RKO (cell line): ENCODE data around the gene GFOD1.

Experiments used
- DNase-seq: peaks from one replicate; pipeline ENCODE4 v3.0.0-alpha.2; 2016; ENCODE audit warnings: low spot score

The GFOD1 gene

GRCh38 chr6:13375360-13375878, 112.0 kb downstream of the GFOD1 start:
- DNase-seq = no peak

DNA sequence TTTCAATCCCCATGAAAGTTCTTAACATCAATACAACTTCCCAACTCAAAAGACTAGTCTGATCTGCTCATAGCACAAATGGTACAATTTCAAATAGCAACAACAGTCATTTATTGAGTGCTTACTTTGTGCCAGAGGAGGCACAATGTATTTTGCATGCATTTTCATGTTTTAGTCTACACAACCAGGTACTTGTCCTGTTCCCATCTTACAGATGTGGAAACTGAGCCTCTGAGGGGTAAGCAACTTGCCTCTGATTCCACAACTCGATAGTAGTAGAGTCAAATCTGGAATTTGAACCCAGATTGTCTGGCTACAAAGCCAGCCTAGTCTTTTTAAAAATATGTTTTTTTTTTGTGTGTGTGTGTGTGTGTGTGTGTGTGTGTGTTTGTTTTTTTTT, 113.5 kb downstream of the GFOD1 start:
- DNase-seq = no peak

GRCh38 chr6:13373488-13373886, 113.9 kb downstream of the GFOD1 start:
- DNase-seq = no peak

DNA sequence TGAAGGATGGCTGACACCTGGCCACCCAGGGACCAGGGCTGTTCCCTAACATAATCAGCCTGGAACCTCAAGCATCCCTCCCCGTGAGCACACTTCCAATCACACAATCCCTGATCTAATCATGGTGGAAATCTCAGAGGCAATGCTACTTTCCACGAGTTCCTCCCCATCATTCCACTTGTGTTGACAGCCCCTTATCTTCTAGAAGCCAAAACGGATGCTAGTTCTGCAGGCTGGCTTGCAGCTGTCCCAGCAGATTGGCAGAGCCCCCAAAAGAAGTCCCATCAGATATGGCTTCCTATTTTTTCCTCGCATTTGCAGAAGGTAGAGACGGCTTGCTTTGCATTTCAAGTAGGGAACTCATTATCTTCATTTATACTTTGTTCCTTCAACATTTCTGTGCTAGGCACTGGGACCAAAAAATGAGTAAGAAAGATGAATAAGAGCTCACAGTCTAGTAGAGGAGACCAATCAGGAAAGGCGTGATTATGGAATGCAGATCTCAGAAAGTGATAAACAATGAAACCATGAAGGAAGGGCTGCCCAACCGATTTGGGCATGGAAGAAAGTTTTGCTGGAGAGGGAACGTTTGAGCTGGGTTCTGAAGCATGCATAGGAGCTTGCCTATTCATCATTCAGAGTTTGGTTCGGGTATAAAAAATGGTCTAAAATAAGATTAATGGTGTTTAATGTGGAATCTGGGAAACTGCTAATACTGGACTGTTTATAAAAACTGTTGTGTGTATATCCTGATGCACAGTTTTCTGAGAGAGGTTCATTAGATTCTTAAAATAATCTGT, 114.5 kb downstream of the GFOD1 start:
- no peak for DNase-seq

- DNase-seq = no peak
Observed at GRCh38 chr6:13372076-13372475, 115.3 kb downstream of the GFOD1 start.

DNA sequence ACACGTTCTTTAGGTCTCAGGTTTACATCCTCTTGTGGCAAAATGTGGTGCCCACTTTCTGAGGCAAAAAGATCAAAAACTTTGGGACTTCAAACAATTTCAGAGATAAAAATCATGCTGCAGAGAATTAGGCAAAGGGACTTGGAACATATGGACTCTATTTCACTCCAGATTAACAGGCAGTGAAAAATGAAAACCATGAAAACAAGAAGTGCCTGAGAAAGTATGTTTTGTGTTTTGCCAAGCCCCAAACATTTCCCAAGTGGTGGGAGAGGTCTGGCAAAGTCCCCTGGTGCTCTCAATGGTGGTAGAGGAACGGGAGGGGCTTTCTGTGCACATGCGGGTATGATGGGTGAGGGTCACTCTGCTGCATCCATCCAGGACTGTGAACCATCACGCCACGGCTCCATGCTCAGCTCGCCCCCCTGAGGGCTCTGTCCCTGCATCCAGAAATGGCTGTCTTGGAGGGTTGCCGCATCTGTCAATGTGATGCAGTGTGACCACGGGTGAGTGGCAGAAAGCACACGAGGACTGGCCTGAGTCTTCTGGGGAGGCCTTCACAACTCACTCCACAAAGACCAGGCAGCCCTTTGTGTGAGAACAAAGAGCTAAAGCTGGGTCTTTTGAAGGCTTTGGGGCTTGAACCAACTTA, 115.9 kb downstream of the GFOD1 start:
- no peak for DNase-seq

GRCh38 chr6:13370623-13371022, 116.8 kb downstream of the GFOD1 start:
- no peak for DNase-seq

DNA sequence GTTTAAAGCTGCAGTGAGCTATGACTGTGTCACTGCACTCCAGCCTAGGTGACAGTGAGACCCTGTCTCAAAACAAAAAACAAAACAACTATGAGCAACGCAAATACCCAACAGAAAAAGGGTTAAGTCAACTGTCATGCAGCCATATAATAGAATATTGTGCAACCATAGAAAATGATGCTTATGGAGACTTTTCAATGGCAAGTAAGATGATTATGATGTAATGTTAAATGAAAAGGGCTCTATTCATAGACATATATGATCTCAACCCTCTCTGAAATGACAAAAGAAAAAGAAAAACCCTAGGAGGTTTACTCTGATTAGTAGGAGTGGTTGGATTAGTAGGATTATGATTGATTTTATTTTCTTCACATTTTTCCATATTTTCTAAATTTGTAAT, 117.8 kb downstream of the GFOD1 start:
- no peak for DNase-seq

GRCh38 chr6:13368731-13369115, 118.7 kb downstream of the GFOD1 start:
- DNase-seq = no peak

GRCh38 chr6:13368079-13368730, 119.2 kb downstream of the GFOD1 start:
- no peak for DNase-seq

GRCh38 chr6:13367396-13367795, 120.0 kb downstream of the GFOD1 start:
- no peak for DNase-seq

- no peak for DNase-seq
Observed at GRCh38 chr6:13365320-13365719, 122.1 kb downstream of the GFOD1 start.

DNA sequence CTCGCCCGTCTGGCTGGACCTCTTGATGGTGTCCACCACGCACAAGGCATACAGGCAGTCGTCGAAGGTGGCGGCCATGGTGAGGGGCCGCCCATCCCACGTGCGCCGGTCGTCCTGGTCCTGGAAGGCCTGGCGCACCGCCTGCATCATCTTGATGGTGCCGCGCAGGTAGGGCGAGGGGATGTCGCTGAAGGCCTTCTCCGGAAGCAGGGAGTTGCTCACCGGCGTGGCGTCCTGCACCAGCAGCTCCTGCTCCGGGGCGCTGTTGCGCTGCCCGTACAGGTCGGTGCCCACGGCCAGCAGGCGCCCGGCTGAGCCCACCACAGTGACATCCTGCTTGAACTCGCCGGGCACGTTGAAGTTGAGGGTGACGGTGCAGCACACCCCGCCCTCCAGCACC, 122.6 kb downstream of the GFOD1 start:
- DNase-seq = no peak

DNA sequence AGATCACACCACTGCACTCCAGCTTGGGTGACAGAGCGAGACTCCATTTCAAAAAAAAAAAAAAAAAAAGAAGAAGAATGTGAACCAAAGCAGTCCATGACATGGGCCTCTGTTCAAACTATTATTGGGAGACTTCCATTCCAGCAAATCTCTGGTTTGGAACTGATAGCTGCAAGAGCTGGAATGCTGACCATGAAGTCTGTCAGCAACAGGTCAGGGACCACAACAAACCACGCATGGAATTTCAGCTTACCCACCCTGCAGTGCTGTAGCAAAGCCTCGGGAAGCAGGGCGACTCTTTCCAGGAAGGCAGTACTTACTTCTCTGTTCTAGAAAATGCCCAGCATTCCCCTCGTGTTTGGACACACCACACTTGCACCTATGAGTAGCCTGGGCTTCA, 125.0 kb downstream of the GFOD1 start:
- no peak for DNase-seq

DNA sequence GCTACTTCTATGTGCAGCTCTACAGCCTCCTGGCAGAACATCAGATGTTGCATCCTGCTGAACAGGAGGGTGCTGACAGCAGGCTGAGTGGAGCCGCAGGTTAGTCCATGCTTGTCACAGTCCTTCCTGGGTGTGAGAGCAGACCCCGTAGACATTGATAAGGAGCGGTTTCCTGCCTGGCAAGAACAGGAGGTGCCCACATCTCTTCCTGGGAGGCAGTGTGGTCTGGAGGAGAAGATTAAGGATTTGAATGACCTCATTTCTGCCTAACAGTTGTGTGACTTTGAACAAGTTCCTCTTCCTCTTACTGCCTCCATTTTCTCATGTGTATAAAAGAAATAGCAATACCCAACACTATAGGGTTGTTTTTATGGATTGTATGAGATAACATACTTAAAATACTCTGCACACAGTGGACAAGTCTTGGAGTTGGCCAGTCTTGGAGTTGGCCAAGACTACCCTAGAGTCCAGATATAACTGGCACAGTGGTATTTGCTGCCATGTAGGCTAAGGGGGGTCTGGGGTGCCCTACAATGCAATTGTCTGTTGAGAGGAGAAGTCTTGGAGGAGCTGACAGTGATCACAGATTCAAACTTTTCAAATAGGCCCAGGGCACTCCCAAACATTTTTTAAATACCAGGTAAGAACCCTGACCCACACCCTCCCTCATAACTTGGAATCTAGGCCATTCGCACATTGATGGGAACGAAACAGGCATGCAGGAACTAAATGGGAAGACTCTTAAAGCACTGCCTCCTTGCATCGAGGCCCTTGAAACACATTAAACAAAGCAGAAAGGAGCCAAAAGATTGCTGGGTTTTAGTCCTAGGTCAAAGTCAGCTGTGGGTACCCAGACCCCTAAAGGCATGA, 126.5 kb downstream of the GFOD1 start:
- DNase-seq = no peak

DNA sequence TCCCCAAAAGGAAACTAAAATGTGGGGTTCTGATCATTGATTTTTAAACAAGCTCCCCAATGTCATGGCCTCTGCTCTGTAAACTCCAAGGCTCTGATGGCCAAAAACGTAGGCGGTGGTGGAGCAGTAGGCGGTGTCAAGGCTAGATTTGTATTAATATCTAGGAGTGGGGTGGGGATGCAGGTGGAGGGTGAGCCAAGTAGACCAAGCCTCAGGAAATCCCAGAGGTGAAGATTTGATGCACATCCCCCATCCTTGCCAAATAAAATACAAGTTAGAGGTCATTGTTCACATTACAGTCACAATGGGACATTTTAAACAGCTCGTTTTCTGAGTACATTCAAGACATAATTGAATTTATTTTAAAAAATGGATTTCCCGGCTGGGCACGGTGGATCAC, 128.1 kb downstream of the GFOD1 start:
- no peak for DNase-seq

DNA sequence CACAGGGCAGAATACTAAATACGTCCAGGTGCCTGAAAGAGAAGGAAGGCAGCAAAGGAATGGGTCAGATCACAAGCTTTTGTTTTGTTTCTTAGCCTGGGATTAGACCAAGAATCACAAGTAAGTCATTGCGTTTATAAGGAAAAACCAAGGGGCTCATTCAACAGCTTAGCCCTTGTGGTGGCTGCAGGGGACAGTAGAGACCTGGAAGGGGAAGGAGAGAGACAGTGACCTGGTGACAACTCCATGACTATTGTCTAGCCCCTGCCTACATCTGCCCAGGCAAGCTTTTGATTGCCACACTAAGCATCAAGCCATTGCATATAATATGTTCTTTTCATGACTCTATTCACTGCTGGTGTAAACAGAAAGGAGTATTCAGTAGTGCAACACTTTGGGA, 128.9 kb downstream of the GFOD1 start:
- no peak for DNase-seq

- no peak for DNase-seq
Observed at GRCh38 chr6:13357551-13358075, 129.8 kb downstream of the GFOD1 start.

DNA sequence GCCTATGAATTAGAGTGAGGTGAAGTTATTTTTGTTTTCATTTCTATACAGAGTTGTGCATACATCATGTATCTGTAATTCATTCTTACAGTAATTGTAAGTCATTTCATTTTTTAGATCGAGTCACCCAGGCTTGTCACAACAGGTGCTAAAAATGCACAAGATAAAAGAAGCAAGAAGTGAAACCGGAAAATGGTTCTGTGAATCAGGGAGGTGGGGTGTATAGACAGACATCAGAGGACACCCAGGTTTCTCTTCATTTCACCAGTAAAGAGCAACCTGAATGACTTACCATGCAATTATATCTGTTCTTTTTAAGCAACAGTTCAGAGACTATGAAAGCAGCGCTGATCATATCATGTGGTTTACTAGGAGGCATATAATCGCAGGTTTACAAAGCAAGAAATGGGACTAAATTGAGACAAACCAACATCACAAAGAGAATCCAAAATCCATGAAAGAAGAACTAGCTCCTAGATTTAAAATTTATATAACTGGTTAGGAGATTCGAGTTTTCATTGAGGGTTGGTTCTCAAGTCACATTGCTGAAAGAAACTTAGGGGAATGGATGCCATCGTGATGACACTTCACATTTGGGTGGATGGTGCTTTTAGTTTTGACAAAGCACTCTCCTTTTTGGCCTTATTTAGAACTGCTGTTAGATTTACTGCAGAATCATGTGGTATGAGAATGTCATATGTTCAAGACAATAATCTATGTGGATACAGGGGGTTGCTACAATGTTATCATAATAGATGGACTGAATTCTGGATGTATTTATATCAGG, 131.2 kb downstream of the GFOD1 start:
- no peak for DNase-seq

DNA sequence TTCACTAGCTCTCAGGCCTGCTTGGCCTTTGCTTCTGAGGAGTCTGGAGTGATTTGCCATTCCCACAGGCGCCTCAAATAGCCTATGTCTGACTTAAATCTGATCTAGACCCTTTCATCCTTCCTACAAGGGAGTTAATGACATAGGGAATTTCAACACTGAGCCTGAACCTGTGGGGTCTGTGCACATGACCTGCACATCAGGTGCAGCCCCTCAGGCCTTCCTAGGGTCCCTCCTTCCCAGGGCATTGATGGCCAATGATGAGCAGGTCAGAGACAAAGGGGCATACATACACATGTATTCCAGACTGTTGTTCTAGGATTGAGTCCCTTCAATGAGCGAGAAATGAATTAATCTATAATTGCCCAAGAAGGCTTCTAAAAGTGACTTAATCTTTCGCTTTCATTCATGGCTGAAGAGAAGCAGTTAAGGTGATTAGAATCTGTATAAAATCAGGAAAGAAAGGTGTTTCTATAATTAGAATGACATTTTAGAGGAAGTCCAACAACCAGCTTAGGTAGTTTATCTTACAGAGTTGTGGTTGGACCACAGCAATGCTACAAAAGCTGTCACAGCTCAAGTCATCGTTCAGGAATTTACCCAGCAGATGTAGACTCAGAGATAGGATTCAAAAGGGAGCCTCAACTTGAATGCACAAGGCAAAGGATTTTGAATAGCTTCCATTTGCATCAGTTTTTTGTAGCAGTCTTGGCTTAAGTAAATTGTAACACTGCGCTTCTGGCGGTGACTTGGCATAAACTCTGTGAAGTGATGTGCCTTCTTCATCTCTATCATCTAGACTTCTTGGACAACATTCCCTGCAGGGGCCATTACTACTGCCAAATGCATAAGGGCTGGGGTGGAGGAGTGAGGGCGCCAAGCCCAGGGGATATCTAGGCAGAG, 132.1 kb downstream of the GFOD1 start:
- peak; percentile 57 for DNase-seq
